Karpas-422 (cell line): ENCODE data around the gene GPR37L1. TPM values are rescaled to one million over a fixed set of nuclear protein-coding genes. Genes with fewer than 3 reads are reported as not detected.
"Not testable (repeated sequence)": the region's sequence is repeated elsewhere in the genome, so short reads cannot be mapped to it uniquely, and the experiment has no call there.

ENCODE experiments used
- DNase-seq: peaks from one replicate; pipeline ENCODE4 v3.0.0-alpha.2; 2015
- H2AFZ ChIP-seq: fragments of 200-600 bp; sonication (generic); 2 replicates; pipeline ENCODE4 v1.6.1; 2014; ENCODE audit warnings: antibody characterized with exemption, low read length, mixed read lengths
- H3K27ac ChIP-seq: fragments of 200-600 bp; sonication (generic); 2 replicates; pipeline ENCODE4 v1.5.1; 2014; ENCODE audit warnings: mild to moderate bottlenecking, low read length, moderate library complexity
- H3K27me3 ChIP-seq: fragments of 200-600 bp; sonication (generic); 2 replicates; pipeline ENCODE4 v1.6.1; 2014; ENCODE audit warnings: low read length, mixed read lengths
- H3K36me3 ChIP-seq: fragments of 200-600 bp; sonication (generic); 2 replicates; pipeline ENCODE4 v1.6.1; 2014; ENCODE audit warnings: low read length, mixed read lengths; ENCODE audit not compliant: insufficient read depth
- H3K4me1 ChIP-seq: fragments of 200-600 bp; sonication (generic); 2 replicates; pipeline ENCODE4 v1.6.1; 2014; ENCODE audit warnings: mild to moderate bottlenecking, low read length, mixed read lengths
- H3K4me2 ChIP-seq: fragments of 200-600 bp; sonication (generic); 2 replicates; pipeline ENCODE4 v1.6.1; 2014; ENCODE audit warnings: low read length, low read depth, mild to moderate bottlenecking; ENCODE audit not compliant: poor library complexity, severe bottlenecking
- H3K4me3 ChIP-seq: fragments of 200-600 bp; sonication (generic); 2 replicates; pipeline ENCODE4 v1.5.1; 2014; ENCODE audit warnings: mild to moderate bottlenecking, antibody characterized with exemption, low read length, mixed read lengths
- H3K79me2 ChIP-seq: fragments of 200-600 bp; sonication (generic); 2 replicates; pipeline ENCODE4 v1.6.1; 2014; ENCODE audit warnings: mild to moderate bottlenecking, low read length, mixed read lengths
- H3K9ac ChIP-seq: fragments of 200-600 bp; sonication (generic); 2 replicates; pipeline ENCODE4 v1.6.0; 2014; ENCODE audit warnings: low read length
- H3K9me2 ChIP-seq: fragments of 200-600 bp; sonication (generic), shearing (Covaris generic); replicated peaks from 2 replicates; pipeline ENCODE4 v1.6.0; 2014; ENCODE audit warnings: mild to moderate bottlenecking, low read length, moderate library complexity; ENCODE audit not compliant: insufficient read depth
- H3K9me3 ChIP-seq: fragments of 300-700, 200-600 bp; sonication (generic); 2 replicates; pipeline ENCODE4 v1.6.1; 2014; ENCODE audit warnings: low read length, mixed read lengths
- H4K20me1 ChIP-seq: fragments of 200-600 bp; sonication (generic); 2 replicates; pipeline ENCODE4 v1.6.1; 2014; ENCODE audit warnings: mild to moderate bottlenecking, antibody characterized with exemption, low read length, low read depth; ENCODE audit not compliant: insufficient read depth
- small RNA-seq: library from RNA; depleted of rRNA; stranded (forward); fragments of <200 nt; gene quantifications from one replicate; pipeline ENCODE3, GENCODE V24; 2014
- total RNA-seq: library from RNA; depleted of rRNA; stranded (reverse); fragments of >200 nt; shearing (Covaris generic); gene quantifications from 2 replicates; pipeline ENCODE4 v1.2.3, GENCODE V29; 2014; ENCODE audit warnings: low replicate concordance; rRNA removed

GPR37L1 gene
- total RNA-seq, 1 experiment from 2014 or later: not detected

DNA sequence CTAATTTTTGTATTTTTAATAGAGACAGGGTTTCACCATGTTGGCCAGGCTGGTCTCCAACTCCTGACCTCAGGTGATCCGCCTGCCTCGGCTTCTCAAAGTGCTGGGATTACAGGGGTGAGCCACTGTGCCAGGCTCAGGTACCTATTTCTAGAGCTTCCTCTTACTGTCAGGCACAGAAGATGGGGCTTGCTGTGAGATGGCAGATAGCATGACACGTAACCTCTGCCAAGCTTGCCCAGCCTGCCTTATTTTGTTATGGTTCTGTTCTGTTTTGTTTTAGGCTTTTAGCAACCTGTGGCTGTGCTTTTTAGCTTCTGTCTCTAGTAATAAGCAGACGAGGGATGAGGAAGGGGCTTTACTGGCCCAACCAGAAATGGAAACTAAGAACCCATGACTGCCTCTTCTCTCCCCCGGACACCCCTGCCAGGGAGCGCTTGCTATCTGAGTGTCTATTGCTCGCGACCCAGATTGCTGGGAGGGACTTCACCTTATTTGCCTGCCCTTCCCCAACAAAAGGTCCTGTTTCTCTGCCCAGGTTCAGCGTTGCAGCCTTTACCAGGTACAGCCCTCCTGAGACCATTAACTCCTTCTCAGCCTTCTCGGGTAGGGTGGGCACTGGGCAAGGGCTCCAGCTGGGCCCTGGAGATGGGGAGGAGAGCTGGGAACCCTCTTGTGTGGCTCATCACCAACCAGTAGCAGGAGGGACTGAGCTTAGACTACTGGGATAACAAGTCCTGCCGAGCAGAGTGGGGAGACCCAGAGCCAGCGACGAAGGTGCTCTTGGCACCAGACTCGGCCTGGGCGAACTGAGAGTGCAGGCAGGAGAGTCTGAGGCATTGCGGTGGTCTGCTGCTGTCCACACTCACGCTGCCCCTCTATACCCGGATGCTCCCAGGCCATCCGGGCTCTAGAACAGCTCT, 57.4 kb downstream of the GPR37L1 start:
- Histone ChIP-seq H3K27ac (no peak overlapping the region), H3K27me3 (no peaks in the 10 kb centered on the region), H3K4me2 (no peak overlapping the region), H3K4me3 (no peak overlapping the region), H3K36me3 (no peaks in the 10 kb centered on the region), H3K4me1 (no peaks in the 10 kb centered on the region), H4K20me1 (no peaks in the 10 kb centered on the region), H3K79me2 (no peaks in the 10 kb centered on the region), H3K9me2 (no peaks in the 10 kb centered on the region), H3K9me3 (no peaks in the 10 kb centered on the region), H2AFZ (no peak overlapping the region), H3K9ac (no peak overlapping the region)
- no peak for DNase-seq

- H4K20me1 ChIP-seq, H3K9me2 ChIP-seq, H3K4me1 ChIP-seq, H3K4me2 ChIP-seq, H3K36me3 ChIP-seq, H3K9ac ChIP-seq, H3K27ac ChIP-seq, H3K4me3 ChIP-seq, H3K27me3 ChIP-seq, H3K9me3 ChIP-seq, H3K79me2 ChIP-seq, H2AFZ ChIP-seq, DNase-seq: not testable (repeated sequence)
Observed at GRCh38 chr1:202180751-202181139, 58.0 kb downstream of the GPR37L1 start.

GRCh38 chr1:202181586-202181985, 58.9 kb downstream of the GPR37L1 start:
- no peak overlapping the region for H3K27ac ChIP-seq
- no peak overlapping the region for H3K4me2 ChIP-seq
- H2AFZ ChIP-seq: no peak overlapping the region
- H3K9ac ChIP-seq: no peak overlapping the region
- no peaks in the 10 kb centered on the region for H3K27me3 ChIP-seq
- 0 out of 2 replicates have a peak, but pooled peaks cover 2% of the 10 kb centered on the region for H4K20me1 ChIP-seq
- DNase-seq: no peak
- no peak overlapping the region for H3K4me3 ChIP-seq
- H3K4me1 ChIP-seq: no peaks in the 10 kb centered on the region
- no peaks in the 10 kb centered on the region for H3K9me3 ChIP-seq
- no peaks in the 10 kb centered on the region for H3K79me2 ChIP-seq
- H3K36me3 ChIP-seq: no peaks in the 10 kb centered on the region
- no peaks in the 10 kb centered on the region for H3K9me2 ChIP-seq

GRCh38 chr1:202182040-202182877, 59.5 kb downstream of the GPR37L1 start:
- H3K27me3 ChIP-seq: no peaks in the 10 kb centered on the region
- H3K9me3 ChIP-seq: no peaks in the 10 kb centered on the region
- no peak overlapping the region for H2AFZ ChIP-seq
- no peaks in the 10 kb centered on the region for H3K4me1 ChIP-seq
- no peak overlapping the region for H3K4me3 ChIP-seq
- H3K9ac ChIP-seq: no peak overlapping the region
- no peaks in the 10 kb centered on the region for H3K79me2 ChIP-seq
- H3K27ac ChIP-seq: no peak overlapping the region
- no peak overlapping the region for H3K4me2 ChIP-seq
- no peaks in the 10 kb centered on the region for H3K36me3 ChIP-seq
- no peaks in the 10 kb centered on the region for H3K9me2 ChIP-seq
- H4K20me1 ChIP-seq: 0 out of 2 replicates have a peak, but pooled peaks cover 3% of the 10 kb centered on the region
- DNase-seq: no peak

Small RNA genes lying within 50 kb of the gene (small RNA-seq; reads per million reads assigned to genes)
- gene CRIP1P3: not detected

Other genes with a start within 250 kb of the GPR37L1 start
- gene SHISA4, start 234.0 kb upstream of the GPR37L1 start, total RNA-seq: 0.51 TPM in 1 of 2 replicates, not detected in the other
- not detected in 2 replicates for gene LMOD1, start 176.4 kb upstream of the GPR37L1 start, total RNA-seq
- gene TIMM17A, start 167.4 kb upstream of the GPR37L1 start, total RNA-seq: 35.6 and 39.8 TPM in 2 replicates
- gene RNPEP, start 140.3 kb upstream of the GPR37L1 start, total RNA-seq: 49.2 and 50.3 TPM in 2 replicates
- 0.19 and 0.76 TPM in 2 replicates for gene ELF3, start 112.3 kb upstream of the GPR37L1 start, total RNA-seq
- gene ARL8A, start 21.8 kb downstream of the GPR37L1 start, total RNA-seq: 26.7 and 44.9 TPM in 2 replicates
- 33.4 and 39.2 TPM in 2 replicates for gene PTPN7, start 37.7 kb downstream of the GPR37L1 start, total RNA-seq
- gene LGR6, start 70.9 kb downstream of the GPR37L1 start, total RNA-seq: not detected in 2 replicates
- gene UBE2T, start 219.0 kb downstream of the GPR37L1 start, total RNA-seq: 55.2 and 79.9 TPM in 2 replicates
- 8.4 and 9.0 TPM in 2 replicates for gene PPP1R12B, start 225.8 kb downstream of the GPR37L1 start, total RNA-seq